ENCODE measurements around the gene NEURL1B.

NEURL1B gene

GRCh38 chr5:172633403-172633970 is 7.6 kb upstream of the NEURL1B start:
- in situ Hi-C loops (cut with HindIII; ENCODE audit: low sequenced_read_pairs): no loop called here

GRCh38 chr5:172634106-172634899 is 6.8 kb upstream of the NEURL1B start:
- in situ Hi-C loops (cut with HindIII; ENCODE audit: low sequenced_read_pairs): no loop called here

- in situ Hi-C loops (cut with HindIII; ENCODE audit: low sequenced_read_pairs): no loop called here
Observed at GRCh38 chr5:172635038-172635437, 6.0 kb upstream of the NEURL1B start.

GRCh38 chr5:172636279-172637050 is 4.6 kb upstream of the NEURL1B start:
- in situ Hi-C loops (cut with HindIII; ENCODE audit: low sequenced_read_pairs): no loop called here

- in situ Hi-C loops (cut with HindIII; ENCODE audit: low sequenced_read_pairs): no loop called here
Observed at GRCh38 chr5:172637110-172637580, 3.9 kb upstream of the NEURL1B start.

- in situ Hi-C loops (cut with HindIII; ENCODE audit: low sequenced_read_pairs): no loop called here
Observed at GRCh38 chr5:172637740-172638139, 3.3 kb upstream of the NEURL1B start.

GRCh38 chr5:172638209-172638768 is 2.8 kb upstream of the NEURL1B start:
- in situ Hi-C loops (cut with HindIII; ENCODE audit: low sequenced_read_pairs): no loop called here

DNA sequence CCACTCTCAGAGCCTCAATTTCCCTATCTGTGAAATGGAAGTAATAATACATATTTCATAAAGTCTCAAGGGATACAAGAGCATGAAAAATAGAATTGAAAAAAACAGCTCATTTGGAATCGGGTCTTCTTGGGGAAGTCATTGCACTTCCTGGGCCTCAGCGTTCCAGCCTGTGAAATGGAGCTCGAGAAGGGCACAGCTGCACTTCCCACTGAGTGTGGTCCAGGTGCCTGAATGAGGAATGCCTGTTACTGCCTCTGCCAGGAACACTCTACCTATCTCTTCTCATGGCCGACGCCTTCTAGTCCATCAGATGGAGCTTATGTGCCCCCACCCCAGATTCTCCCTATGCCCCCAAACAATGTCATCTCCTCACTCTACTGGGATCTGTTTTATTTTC is 924 bp upstream of the NEURL1B start:
- in situ Hi-C loops (cut with HindIII; ENCODE audit: low sequenced_read_pairs): loop anchor here (5.0 kb wide), 2 partner anchors 42 to 68 kb away; no protein-coding TSS in a partner anchor

DNA sequence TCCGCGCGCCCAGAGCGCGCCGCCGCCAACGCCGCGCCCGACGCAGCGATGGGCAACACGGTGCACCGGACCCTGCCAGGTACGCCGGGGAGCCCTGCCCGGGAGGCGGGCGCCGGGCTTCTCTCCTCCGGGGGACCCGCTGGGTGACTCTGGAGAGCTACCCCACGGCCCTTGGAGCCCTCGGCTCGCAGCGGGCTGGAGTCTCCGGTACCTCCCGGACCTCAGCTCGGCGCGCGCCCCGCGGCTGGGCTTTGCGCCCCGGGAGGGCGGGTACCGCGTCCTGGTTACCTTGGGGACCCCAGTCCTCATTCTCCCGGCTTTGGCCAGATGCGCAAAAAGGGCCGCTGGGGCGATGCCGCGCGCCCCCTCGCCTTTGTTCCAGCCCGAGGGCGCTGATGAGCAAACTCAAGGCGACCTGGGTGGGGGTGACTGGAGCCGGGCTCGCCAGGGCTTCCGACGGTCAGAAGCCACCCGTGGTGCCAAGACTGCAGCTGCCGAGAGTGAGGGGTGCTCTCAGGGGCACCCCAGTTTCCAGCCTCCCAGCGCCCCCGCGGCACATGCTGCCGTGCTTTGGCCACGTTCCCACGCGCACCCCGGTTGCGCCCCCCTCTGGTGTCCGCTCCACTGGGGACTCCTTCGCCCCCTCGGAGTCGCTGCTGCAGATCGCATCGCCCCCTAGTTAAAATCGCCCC is 442 bp downstream of the NEURL1B start:
- in situ Hi-C loops (cut with HindIII; ENCODE audit: low sequenced_read_pairs): loop anchor here (5.0 kb wide), 2 partner anchors 41 to 69 kb away; no protein-coding TSS in a partner anchor

GRCh38 chr5:172642051-172642409 is 967 bp downstream of the NEURL1B start:
- in situ Hi-C loops (cut with HindIII; ENCODE audit: low sequenced_read_pairs): loop anchor here (5.0 kb wide), 2 partner anchors 40 to 70 kb away; no protein-coding TSS in a partner anchor

DNA sequence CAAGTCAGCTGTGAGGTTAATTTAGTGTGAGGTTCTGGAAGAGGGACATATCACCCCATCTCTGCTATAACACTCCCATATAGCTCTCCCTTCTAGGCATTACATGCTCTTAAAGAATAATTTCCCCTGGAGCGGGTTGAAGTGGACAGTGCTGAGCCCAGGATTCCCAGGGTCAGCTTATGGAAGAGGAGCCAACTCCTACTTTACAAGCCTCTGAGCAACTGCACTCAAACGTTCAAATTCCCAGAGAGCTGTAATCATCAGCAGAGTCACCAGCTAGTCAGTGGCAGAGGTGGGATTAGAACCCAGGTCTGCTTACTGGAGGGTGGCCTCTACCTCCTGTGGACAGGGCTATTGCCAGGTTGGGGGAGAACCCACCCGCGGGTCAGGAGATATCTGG is 1.4 kb downstream of the NEURL1B start:
- in situ Hi-C loops (cut with HindIII; ENCODE audit: low sequenced_read_pairs): loop anchor here (5.0 kb wide), 2 partner anchors 40 to 70 kb away; no protein-coding TSS in a partner anchor

DNA sequence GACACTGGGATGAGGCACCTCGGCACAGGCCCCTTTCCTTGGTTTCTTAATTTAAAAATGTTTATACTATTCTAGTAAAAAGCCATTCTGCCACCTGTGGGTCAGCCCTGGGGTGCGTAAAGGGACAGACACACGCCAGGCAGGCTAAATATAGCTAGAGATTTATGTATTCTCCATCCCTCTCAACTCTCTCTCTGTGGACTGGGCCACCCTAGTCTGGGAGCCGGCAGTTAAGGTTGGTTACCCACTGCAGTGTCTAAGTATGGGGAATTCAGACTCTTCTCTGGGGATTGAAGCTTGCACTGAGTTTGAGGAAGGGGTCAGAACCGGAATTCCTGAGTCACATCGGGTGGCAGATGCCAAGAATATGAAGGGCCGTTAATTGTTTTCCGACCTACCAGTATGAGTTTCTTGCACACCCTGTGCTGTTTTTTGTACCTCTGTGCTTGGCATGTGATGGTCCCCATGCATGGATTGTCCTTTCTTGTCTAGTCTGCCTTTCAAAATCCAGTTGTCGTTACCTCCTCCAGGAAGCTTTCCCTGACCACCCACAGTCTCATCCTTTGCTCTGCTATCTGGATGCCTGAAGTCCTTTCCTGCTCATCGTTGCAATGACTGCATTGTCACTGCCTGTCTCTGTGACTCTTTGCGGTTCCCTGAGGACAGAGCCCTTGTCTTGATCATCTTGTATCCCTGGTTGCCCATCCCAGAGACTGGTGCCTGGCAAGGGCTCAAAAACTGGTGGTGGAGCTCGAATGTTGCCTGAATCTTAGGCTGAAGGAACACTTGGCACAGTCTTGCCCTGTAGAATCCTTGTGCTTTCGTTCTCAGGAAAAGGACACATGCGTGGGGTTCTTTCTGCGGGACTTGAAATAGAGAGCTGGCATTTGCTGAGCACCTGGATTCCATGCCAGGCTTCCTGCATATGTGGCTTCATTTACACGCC is 2.1 kb downstream of the NEURL1B start:
- in situ Hi-C loops (cut with HindIII; ENCODE audit: low sequenced_read_pairs): loop anchor here (5.0 kb wide), 2 partner anchors 39 to 71 kb away; no protein-coding TSS in a partner anchor

DNA sequence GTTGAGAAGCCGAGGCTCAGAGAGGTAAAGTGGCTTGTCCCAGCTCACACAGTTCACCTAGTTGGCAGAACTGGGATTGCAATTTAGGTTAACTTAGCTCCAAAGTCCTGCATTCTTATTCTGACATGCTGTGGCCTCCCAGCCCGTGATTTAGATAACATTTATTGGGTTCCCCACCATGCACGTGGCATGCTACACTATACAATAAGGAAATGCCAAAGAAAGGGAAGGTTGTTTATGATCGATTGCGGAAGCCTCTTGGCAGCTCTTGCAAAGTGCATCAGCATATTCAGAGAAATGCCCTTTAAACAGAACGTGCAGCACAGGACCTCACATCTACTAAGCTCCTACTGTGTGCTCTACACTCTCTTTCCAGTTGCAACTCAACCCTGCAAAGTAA is 3.2 kb downstream of the NEURL1B start:
- in situ Hi-C loops (cut with HindIII; ENCODE audit: low sequenced_read_pairs): loop anchor here (5.0 kb wide), 2 partner anchors 38 to 72 kb away; no protein-coding TSS in a partner anchor

- in situ Hi-C loops (cut with HindIII; ENCODE audit: low sequenced_read_pairs): loop anchor here (5.0 kb wide), 2 partner anchors 38 to 72 kb away; no protein-coding TSS in a partner anchor
Observed at GRCh38 chr5:172644711-172645110, 3.6 kb downstream of the NEURL1B start.

DNA sequence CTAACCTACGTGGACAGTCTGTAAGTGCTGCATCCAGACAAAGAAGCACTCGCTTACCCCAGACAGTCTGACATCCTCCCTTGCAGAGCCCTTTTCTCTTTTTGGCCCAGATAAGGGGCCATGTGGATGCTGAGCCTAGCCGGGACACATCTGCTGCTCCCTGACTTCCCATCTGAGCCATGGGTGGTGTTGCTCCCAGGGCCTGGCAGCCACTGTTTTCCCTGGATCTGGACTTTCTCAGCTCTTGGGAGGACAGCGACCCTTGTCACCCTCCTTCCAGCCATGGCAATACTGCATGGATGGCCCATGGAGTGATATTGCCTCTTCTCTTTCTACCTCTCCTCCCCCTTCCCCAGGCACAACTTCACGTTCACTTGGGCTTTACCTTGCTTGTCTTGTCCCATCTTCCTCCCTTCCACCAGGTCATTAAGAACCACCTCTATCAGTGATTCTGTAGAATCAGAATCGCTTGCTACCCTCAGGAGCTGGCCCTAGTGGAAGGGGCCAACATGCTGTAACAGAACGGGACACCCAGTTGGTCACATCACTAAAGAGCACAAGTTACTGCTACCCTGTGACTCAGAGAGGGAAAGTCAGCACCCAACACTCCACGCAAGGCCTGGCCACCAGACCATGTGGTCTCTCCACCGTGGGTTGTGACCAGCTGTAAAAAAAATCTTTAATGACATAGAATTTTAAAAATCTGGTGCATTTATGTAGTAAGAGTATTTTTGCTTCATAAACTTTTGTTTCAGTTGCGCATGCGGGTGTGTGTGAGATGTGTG is 4.4 kb downstream of the NEURL1B start:
- in situ Hi-C loops (cut with HindIII; ENCODE audit: low sequenced_read_pairs): no loop called here

GRCh38 chr5:172646716-172647285 is 5.7 kb downstream of the NEURL1B start:
- in situ Hi-C loops (cut with HindIII; ENCODE audit: low sequenced_read_pairs): no loop called here

DNA sequence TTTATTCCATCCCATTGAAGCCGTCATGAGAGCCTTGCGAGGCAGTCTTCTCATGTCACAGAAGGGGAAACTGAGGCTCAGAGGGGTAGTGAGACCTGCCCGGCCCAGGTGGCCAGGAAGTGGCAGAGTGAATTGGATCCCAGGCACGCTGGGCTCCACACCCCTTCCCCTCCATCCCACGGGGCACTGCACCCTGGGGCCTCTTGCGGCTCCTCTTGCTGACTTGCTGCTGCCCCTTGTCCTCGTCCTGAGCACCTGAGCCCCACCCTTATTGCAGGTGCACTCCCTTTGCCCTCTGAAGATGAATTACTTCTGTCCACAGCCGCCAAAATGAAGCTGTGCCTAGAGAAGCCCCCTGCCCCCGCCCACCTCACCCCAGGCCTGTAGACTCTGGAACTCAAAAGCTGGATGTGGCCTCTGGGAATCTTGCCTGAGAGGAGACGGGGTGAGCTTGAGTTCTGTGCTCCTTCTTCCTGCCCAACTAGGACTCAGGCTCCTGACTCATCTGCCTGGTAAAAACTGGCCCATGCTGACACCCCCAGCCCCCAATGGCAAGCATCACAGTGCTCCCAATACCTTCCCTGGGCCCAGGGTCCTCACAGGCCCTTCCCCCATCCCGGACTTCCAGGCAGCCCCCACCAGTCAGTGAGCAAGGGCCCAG is 6.4 kb downstream of the NEURL1B start:
- in situ Hi-C loops (cut with HindIII; ENCODE audit: low sequenced_read_pairs): no loop called here

- in situ Hi-C loops (cut with HindIII; ENCODE audit: low sequenced_read_pairs): no loop called here
Observed at GRCh38 chr5:172648013-172648381, 6.9 kb downstream of the NEURL1B start.

Measured in DLD1 (cell line).